A549 (cell line): ENCODE results near the gene EFNB2. TPM values are rescaled to one million over a fixed set of nuclear protein-coding genes. Genes with fewer than 3 reads are reported as not detected.

Experiments used
- ATAC-seq, 2 experiments: fragments of 200-7000 bp in 1 of 2; fragments of >200 bp in 1 of 2; cut with Nextera tagmentation in 1 of 2; cut with Tn5 transposase in 1 of 2; 3 replicates each; pipeline versions ENCODE4 v1.8.0 to v1.9.1; 2018 to 2020; ENCODE audit warnings: mild to moderate bottlenecking in 1 of 2, moderate library complexity in 1 of 2
- CTCF ChIA-PET: fragments of 300-600 bp; sonication (Branson Sonifier 250); formaldehyde crosslinking; extraction: SDS; loops from one replicate; lab custom pipeline; 2021; ENCODE audit warnings: antibody characterized with exemption, inconsistent platforms; lab: Yijun Ruan, JAX
- POLR2A ChIA-PET: fragments of 350-600 bp; formaldehyde crosslinking; extraction: SDS; loops from one replicate; lab custom pipeline; 2021; ENCODE audit warnings: antibody characterized with exemption, inconsistent platforms; lab: Yijun Ruan, JAX
- DNase-seq, 2 experiments: peaks; one replicate each; pipeline versions ENCODE4 v3.0.0 to v3.0.0-alpha.2; 2011 to 2016; ENCODE audit warnings: low read depth in 1 of 2, low spot score in 1 of 2
- FAIRE-seq: peaks from 2 replicates; lab custom pipeline; 2011; peaks lifted over from hg19 to GRCh38; lab: Jason Lieb, UNC
- H3K27ac ChIP-seq, 2 experiments: fragments of >200 bp; sonication (Bioruptor Twin); formaldehyde crosslinking; 3 replicates each; pipeline ENCODE4 v1.5.1; 2016 to 2017
- H3K4me1 ChIP-seq: fragments of >200 bp; sonication (Bioruptor Twin); formaldehyde crosslinking; 3 replicates; pipeline ENCODE4 v1.6.1; 2016
- H3K4me2 ChIP-seq: fragments of >200 bp; sonication (Bioruptor Twin); formaldehyde crosslinking; 3 replicates; pipeline ENCODE4 v1.6.1; 2016
- H3K4me3 ChIP-seq: fragments of >200 bp; sonication (Bioruptor Twin); formaldehyde crosslinking; 3 replicates; pipeline ENCODE4 v1.5.1; 2016
- H3K9me3 ChIP-seq: fragments of >200 bp; sonication (Bioruptor Twin); formaldehyde crosslinking; 3 replicates; pipeline ENCODE4 v1.6.1; 2016
- CBX8 ChIP-seq: fragments of 200-600 bp; sonication (generic); IDR thresholded peaks from 2 replicates; pipeline ENCODE4 v1.6.1; 2016
- EHMT2 ChIP-seq: fragments of 200-600 bp; sonication (generic); IDR thresholded peaks from 2 replicates; pipeline ENCODE4 v1.6.1; 2016; ENCODE audit warnings: antibody characterized with exemption, low read depth, mild to moderate bottlenecking, moderate library complexity
- ESRRA ChIP-seq: fragments of 150-350 bp; IDR thresholded peaks from 2 replicates; pipeline ENCODE4 v1.6.1; 2014; ENCODE audit warnings: mild to moderate bottlenecking, low read length, borderline replicate concordance
- FOSB ChIP-seq: fragments of 250-450 bp; sonication (Bioruptor Pico); IDR thresholded peaks from 2 replicates; pipeline ENCODE4 v1.5.0; 2020; ENCODE audit warnings: mild to moderate bottlenecking, moderate library complexity
- FOSL2 ChIP-seq, 2 experiments: fragments of 450-650 bp in 1 of 2; fragments of >200 bp in 1 of 2; sonication (Bioruptor Twin) in 1 of 2; formaldehyde crosslinking; IDR thresholded peaks; 2 replicates each; pipeline versions ENCODE4 v1.5.0 to v1.6.1; 2016 to 2020; ENCODE audit warnings: mild to moderate bottlenecking in 1 of 2, moderate library complexity in 1 of 2
- FOXS1 ChIP-seq: fragments of 250-450 bp; sonication (Bioruptor Pico); IDR thresholded peaks from 2 replicates; pipeline ENCODE4 v1.5.0; 2020; ENCODE audit warnings: mild to moderate bottlenecking, moderate library complexity
- HDAC2 ChIP-seq: fragments of 200-600 bp; sonication (generic); IDR thresholded peaks from 2 replicates; pipeline ENCODE4 v1.6.1; 2016
- HOXA7 ChIP-seq: fragments of 250-450 bp; sonication (Bioruptor Pico); IDR thresholded peaks from 2 replicates; pipeline ENCODE4 v1.5.0; 2020; ENCODE audit warnings: mild to moderate bottlenecking, moderate library complexity
- HOXB13 ChIP-seq: fragments of 250-450 bp; sonication (Bioruptor Pico); IDR thresholded peaks from 2 replicates; pipeline ENCODE4 v1.5.0; 2020; ENCODE audit warnings: low read depth, mild to moderate bottlenecking, moderate library complexity
- JUN ChIP-seq, 2 experiments: fragments of >200 bp; sonication (Bioruptor Twin); formaldehyde crosslinking; IDR thresholded peaks; 2 replicates in 1 of 2; 3 replicates in 1 of 2; pipeline ENCODE4 v1.6.1; 2016 to 2017
- KDM5A ChIP-seq: fragments of 200-600 bp; sonication (generic); IDR thresholded peaks from 2 replicates; pipeline ENCODE4 v1.6.1; 2016; ENCODE audit warnings: antibody characterized with exemption, mild to moderate bottlenecking
- MAFK ChIP-seq: fragments of 450-650 bp; IDR thresholded peaks from 2 replicates; pipeline ENCODE4 v1.6.1; 2014; ENCODE audit not compliant: partially characterized antibody
- MYC ChIP-seq: IDR thresholded peaks from 2 replicates; pipeline ENCODE4 v1.6.1; 2012; ENCODE audit warnings: mild to moderate bottlenecking, inconsistent platforms, low read length, improper control_type of control experiment, borderline replicate concordance
- NPAS2 ChIP-seq: fragments of 250-450 bp; sonication (Bioruptor Pico); IDR thresholded peaks from 2 replicates; pipeline ENCODE4 v1.8.0; 2022; ENCODE audit warnings: mild to moderate bottlenecking, moderate library complexity, borderline replicate concordance
- PHF8 ChIP-seq: fragments of 200-600 bp; sonication (generic); IDR thresholded peaks from 2 replicates; pipeline ENCODE4 v1.6.1; 2016; ENCODE audit warnings: low read depth, mild to moderate bottlenecking, antibody characterized with exemption, moderate library complexity, borderline replicate concordance
- RAD21 ChIP-seq, 2 experiments: fragments of >200 bp in 1 of 2; sonication (Bioruptor Twin) in 1 of 2; formaldehyde crosslinking in 1 of 2; IDR thresholded peaks in 1 of 2; conservative IDR thresholded peaks in 1 of 2; 2 replicates in 1 of 2; 3 replicates in 1 of 2; pipeline ENCODE4 v1.6.1; 2012 to 2018; ENCODE audit warnings: inconsistent platforms in 1 of 2
- RFX5 ChIP-seq: fragments of 450-650 bp; IDR thresholded peaks from 2 replicates; pipeline ENCODE4 v1.7.1; 2014; ENCODE audit warnings: antibody characterized with exemption, mild to moderate bottlenecking, moderate library complexity
- SMC3 ChIP-seq: fragments of >200 bp; sonication (Bioruptor Twin); formaldehyde crosslinking; IDR thresholded peaks from 3 replicates; pipeline ENCODE4 v1.6.1; 2018; ENCODE audit warnings: inconsistent platforms
- SREBF2 ChIP-seq: fragments of 450-650 bp; IDR thresholded peaks from 2 replicates; pipeline ENCODE4 v1.6.1; 2014; ENCODE audit warnings: mild to moderate bottlenecking, moderate library complexity
- TFCP2L1 ChIP-seq: fragments of 250-450 bp; sonication (Bioruptor Pico); IDR thresholded peaks from 2 replicates; pipeline ENCODE4 v1.5.0; 2021; ENCODE audit warnings: mild to moderate bottlenecking
- TP53 ChIP-seq: fragments of 250-450 bp; sonication (Bioruptor Pico); IDR thresholded peaks from 2 replicates; pipeline ENCODE4 v1.5.0; 2021; ENCODE audit warnings: mild to moderate bottlenecking, moderate library complexity
- ZFP36 ChIP-seq: fragments of 450-650 bp; IDR thresholded peaks from 2 replicates; pipeline ENCODE4 v1.6.1; 2014; ENCODE audit warnings: borderline replicate concordance; ENCODE audit not compliant: partially characterized antibody
- ZSCAN20 ChIP-seq: fragments of 250-450 bp; sonication (Bioruptor Pico); IDR thresholded peaks from 2 replicates; pipeline ENCODE4 v1.8.0; 2022; ENCODE audit warnings: mild to moderate bottlenecking, moderate library complexity
- WGBS: methylation state at CpG from one replicate; pipeline ENCODE4 v1.1.6; 2017; ENCODE audit errors: missing lambda C conversion rate; 5-methylcytosine and 5-hydroxymethylcytosine counted together
- polyA plus RNA-seq, 4 experiments: library from polyadenylated mRNA; depleted of rRNA in 3 of 4; stranded (reverse); fragments of >200 nt; fragmentation: RNase III in 1 of 4; extraction: RNeasy Plus Mini Kit Qiagen cat#74134 plus additional on column Dnase treatment in 1 of 4; gene quantifications; 2 replicates in 3 of 4; 3 replicates in 1 of 4; pipeline ENCODE4 v1.2.3, GENCODE V29; 2011 to 2017
- TF ChIP-seq, protein P1 (sequence below): IDR thresholded peaks from 2 replicates; pipeline ENCODE4 v1.6.1; 2012
- TF ChIP-seq, protein P2 (sequence below): fragments of >200 bp; sonication (Bioruptor Twin); formaldehyde crosslinking; IDR thresholded peaks from 3 replicates; pipeline ENCODE4 v1.6.1; 2016
- TF ChIP-seq, protein P3 (sequence below): fragments of 200-600 bp; sonication (generic); IDR thresholded peaks from 2 replicates; pipeline ENCODE4 v1.6.1; 2016; ENCODE audit warnings: antibody characterized with exemption, mild to moderate bottlenecking, moderate library complexity
- TF ChIP-seq, protein P4 (sequence below): fragments of 250-450 bp; sonication (Bioruptor Pico); IDR thresholded peaks from 2 replicates; pipeline ENCODE4 v1.5.0; 2020; ENCODE audit warnings: low read depth, mild to moderate bottlenecking, moderate library complexity
- TF ChIP-seq, protein P5 (sequence below): fragments of 450-650 bp; IDR thresholded peaks from 2 replicates; pipeline ENCODE4 v1.6.1; 2014; ENCODE audit warnings: antibody characterized with exemption

EFNB2 gene
- polyA plus RNA-seq, 2 of the 4 experiments (the other 2 are of a cell fraction) = 1.0 to 1.3 TPM

DNA sequence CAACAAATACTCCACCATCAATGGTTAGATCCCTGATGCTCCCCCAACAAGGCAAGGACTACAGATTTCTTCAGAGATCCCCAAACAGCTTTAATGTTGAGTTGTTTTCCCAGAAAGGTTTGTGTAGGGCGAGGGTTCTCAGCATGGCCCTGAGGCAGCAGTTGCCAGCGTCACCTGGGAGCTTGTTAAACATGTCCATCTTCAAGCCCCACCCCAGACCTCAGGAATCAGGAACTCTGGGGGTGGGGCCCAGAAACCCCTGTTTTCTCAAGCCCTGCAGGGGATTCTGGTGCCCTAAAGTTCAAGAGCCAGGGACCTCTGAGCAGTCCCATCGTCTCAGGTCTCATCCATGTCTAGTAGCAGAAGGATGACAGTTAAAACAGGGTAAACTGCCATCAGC lies 9.6 kb downstream of the EFNB2 start:
- ATAC-seq = no peak
- no peak overlapping the region for H3K4me2 ChIP-seq
- no peak overlapping the region for H3K4me3 ChIP-seq
- no peak overlapping the region for H3K27ac ChIP-seq
- ChIA-PET POLR2A (no interaction called here), CTCF (interaction anchor here (1.4 kb wide), 1 partner anchor 11 kb away, joined by 4 read pairs; the partner anchor contains the start of gene EFNB2)
- H3K9me3 ChIP-seq = no peaks in the 10 kb centered on the region
- FAIRE-seq = no peak
- WGBS = 46% methylated on average over 2 of the region's 3 CpGs
- no peaks in the 10 kb centered on the region for H3K4me1 ChIP-seq
- no peak for TF ChIP-seq CBX8
- TF ChIP-seq HOXA7 = no peak
- no peak for TF ChIP-seq RFX5
- no peak for TF ChIP-seq EHMT2
- TF ChIP-seq, protein P1, sequence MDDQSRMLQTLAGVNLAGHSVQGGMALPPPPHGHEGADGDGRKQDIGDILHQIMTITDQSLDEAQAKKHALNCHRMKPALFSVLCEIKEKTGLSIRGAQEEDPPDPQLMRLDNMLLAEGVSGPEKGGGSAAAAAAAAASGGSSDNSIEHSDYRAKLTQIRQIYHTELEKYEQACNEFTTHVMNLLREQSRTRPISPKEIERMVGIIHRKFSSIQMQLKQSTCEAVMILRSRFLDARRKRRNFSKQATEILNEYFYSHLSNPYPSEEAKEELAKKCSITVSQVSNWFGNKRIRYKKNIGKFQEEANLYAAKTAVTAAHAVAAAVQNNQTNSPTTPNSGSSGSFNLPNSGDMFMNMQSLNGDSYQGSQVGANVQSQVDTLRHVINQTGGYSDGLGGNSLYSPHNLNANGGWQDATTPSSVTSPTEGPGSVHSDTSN = no peak
- TF ChIP-seq TFCP2L1 (CRISPR knock-in tag) = no peak
- no peak for TF ChIP-seq HDAC2
- TF ChIP-seq MAFK = no peak
- TF ChIP-seq SREBF2 = no peak
- no peak for TF ChIP-seq KDM5A
- TF ChIP-seq, protein P2, sequence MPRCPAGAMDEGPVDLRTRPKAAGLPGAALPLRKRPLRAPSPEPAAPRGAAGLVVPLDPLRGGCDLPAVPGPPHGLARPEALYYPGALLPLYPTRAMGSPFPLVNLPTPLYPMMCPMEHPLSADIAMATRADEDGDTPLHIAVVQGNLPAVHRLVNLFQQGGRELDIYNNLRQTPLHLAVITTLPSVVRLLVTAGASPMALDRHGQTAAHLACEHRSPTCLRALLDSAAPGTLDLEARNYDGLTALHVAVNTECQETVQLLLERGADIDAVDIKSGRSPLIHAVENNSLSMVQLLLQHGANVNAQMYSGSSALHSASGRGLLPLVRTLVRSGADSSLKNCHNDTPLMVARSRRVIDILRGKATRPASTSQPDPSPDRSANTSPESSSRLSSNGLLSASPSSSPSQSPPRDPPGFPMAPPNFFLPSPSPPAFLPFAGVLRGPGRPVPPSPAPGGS = no peak
- no peak for TF ChIP-seq FOSL2 (IDR thresholded peaks at IDR 0.05)
- TF ChIP-seq FOSL2 (CRISPR knock-in tag; IDR thresholded peaks at IDR 0.05) = no peak
- no peak for TF ChIP-seq NPAS2 (CRISPR knock-in tag)
- TF ChIP-seq RAD21 (conservative IDR thresholded peaks at IDR 0.05 in 1 of 2, IDR thresholded peaks at IDR 0.05 in 1 of 2) = no peak
- TF ChIP-seq ZFP36 = no peak
- TF ChIP-seq MYC = no peak
- TF ChIP-seq PHF8 = no peak
- TF ChIP-seq, protein P3, sequence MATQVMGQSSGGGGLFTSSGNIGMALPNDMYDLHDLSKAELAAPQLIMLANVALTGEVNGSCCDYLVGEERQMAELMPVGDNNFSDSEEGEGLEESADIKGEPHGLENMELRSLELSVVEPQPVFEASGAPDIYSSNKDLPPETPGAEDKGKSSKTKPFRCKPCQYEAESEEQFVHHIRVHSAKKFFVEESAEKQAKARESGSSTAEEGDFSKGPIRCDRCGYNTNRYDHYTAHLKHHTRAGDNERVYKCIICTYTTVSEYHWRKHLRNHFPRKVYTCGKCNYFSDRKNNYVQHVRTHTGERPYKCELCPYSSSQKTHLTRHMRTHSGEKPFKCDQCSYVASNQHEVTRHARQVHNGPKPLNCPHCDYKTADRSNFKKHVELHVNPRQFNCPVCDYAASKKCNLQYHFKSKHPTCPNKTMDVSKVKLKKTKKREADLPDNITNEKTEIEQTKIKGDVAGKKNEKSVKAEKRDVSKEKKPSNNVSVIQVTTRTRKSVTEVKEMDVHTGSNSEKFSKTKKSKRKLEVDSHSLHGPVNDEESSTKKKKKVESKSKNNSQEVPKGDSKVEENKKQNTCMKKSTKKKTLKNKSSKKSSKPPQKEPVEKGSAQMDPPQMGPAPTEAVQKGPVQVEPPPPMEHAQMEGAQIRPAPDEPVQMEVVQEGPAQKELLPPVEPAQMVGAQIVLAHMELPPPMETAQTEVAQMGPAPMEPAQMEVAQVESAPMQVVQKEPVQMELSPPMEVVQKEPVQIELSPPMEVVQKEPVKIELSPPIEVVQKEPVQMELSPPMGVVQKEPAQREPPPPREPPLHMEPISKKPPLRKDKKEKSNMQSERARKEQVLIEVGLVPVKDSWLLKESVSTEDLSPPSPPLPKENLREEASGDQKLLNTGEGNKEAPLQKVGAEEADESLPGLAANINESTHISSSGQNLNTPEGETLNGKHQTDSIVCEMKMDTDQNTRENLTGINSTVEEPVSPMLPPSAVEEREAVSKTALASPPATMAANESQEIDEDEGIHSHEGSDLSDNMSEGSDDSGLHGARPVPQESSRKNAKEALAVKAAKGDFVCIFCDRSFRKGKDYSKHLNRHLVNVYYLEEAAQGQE = no peak
- TF ChIP-seq, all 56 proteins: peak for 0
- DNase-seq = no peak

DNA sequence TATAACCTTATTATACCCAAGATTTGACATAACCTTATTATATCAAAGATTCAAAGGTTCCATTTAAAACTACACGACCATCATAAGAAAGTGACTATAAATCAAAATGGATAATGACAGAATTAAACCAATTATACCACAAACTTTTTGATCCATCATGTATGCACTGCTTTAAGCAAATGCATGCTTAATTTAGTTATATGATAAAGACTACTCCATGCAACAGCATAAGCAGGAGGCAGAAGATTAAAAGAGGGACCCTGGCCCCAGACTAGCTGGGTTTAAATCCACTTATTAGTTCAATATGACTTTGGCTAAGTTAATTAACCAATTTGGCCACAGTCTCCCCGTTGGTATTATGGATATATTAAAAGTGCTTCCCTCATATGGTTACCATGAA lies 11.4 kb downstream of the EFNB2 start:
- DNase-seq (no peak), FAIRE-seq (no peak), ATAC-seq (no peak)
- POLR2A ChIA-PET = no interaction called here
- Histone ChIP-seq H3K27ac (no peak overlapping the region), H3K4me3 (no peak overlapping the region), H3K4me2 (no peak overlapping the region), H3K4me1 (no peaks in the 10 kb centered on the region), H3K9me3 (no peaks in the 10 kb centered on the region)
- no peak for TF ChIP-seq FOSB (CRISPR knock-in tag)
- TF ChIP-seq HDAC2 = no peak
- CTCF ChIA-PET = no interaction called here
- 39% methylated on average over 2 of the region's 2 CpGs for WGBS

DNA sequence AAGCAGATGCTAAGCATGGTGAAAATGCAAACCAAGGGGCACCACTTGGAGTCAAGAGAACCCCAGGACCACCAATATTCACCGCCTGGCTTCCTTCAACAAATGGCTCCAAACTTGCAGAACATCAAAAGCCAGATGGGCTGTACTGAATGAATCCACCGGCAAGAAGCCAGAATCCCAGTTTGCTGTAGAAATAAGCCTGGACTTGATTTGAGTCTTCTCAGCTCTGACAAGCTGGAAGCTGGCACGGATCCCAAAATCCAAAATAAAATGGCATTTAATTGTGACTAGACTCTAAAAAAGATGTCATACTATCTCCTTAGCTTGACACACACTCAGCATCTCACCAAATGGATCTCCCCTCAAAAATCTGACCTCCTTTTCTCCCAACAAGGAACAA lies 11.9 kb downstream of the EFNB2 start:
- Histone ChIP-seq H3K9me3 (no peaks in the 10 kb centered on the region), H3K27ac (no peak overlapping the region), H3K4me2 (no peak overlapping the region), H3K4me3 (no peak overlapping the region), H3K4me1 (no peaks in the 10 kb centered on the region)
- ChIA-PET POLR2A (no interaction called here), CTCF (no interaction called here)
- ATAC-seq (no peak), DNase-seq (no peak), FAIRE-seq (no peak)
- 65% methylated on average over 3 of the region's 3 CpGs for WGBS
- no peak for TF ChIP-seq TP53 (CRISPR knock-in tag)
- no peak for TF ChIP-seq FOXS1
- no peak for TF ChIP-seq MYC
- no peak for TF ChIP-seq HOXA7
- no peak for TF ChIP-seq FOSL2 (IDR thresholded peaks at IDR 0.05)
- no peak for TF ChIP-seq FOSL2 (CRISPR knock-in tag; IDR thresholded peaks at IDR 0.05)
- TF ChIP-seq, protein P4, sequence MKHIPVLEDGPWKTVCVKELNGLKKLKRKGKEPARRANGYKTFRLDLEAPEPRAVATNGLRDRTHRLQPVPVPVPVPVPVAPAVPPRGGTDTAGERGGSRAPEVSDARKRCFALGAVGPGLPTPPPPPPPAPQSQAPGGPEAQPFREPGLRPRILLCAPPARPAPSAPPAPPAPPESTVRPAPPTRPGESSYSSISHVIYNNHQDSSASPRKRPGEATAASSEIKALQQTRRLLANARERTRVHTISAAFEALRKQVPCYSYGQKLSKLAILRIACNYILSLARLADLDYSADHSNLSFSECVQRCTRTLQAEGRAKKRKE = no peak
- no peak for TF ChIP-seq JUN (IDR thresholded peaks at IDR 0.05)
- TF ChIP-seq SMC3 = no peak
- TF ChIP-seq PHF8 = no peak
- no peak for TF ChIP-seq HDAC2
- TF ChIP-seq, protein P5, sequence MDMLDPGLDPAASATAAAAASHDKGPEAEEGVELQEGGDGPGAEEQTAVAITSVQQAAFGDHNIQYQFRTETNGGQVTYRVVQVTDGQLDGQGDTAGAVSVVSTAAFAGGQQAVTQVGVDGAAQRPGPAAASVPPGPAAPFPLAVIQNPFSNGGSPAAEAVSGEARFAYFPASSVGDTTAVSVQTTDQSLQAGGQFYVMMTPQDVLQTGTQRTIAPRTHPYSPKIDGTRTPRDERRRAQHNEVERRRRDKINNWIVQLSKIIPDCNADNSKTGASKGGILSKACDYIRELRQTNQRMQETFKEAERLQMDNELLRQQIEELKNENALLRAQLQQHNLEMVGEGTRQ = no peak
- TF ChIP-seq HOXB13 (CRISPR knock-in tag) = no peak
- TF ChIP-seq ZSCAN20 (CRISPR knock-in tag) = no peak
- no peak for TF ChIP-seq ESRRA
